ENCODE data around the gene URB1.

URB1 gene

GRCh38 chr21:32371913-32372314 is 20.9 kb downstream of the URB1 start:
- no peak for TF ChIP-seq REST (IDR thresholded peaks at IDR 0.05; ENCODE audit: insufficient read depth in 1 of 2, low read depth in 2 of 2, low read length in 2 of 2)
- TF ChIP-seq TAF1 (IDR thresholded peaks at IDR 0.05; ENCODE audit: borderline replicate concordance, insufficient read depth, low read length) = no peak
- TF ChIP-seq FOXP2 (optimal IDR thresholded peaks at IDR 0.05; ENCODE audit: borderline replicate concordance, extremely low read depth, extremely low read length, insufficient read depth) = peak; percentile 89

GRCh38 chr21:32370998-32371766 is 21.6 kb downstream of the URB1 start:
- no peak for TF ChIP-seq POLR2AphosphoS5 (IDR thresholded peaks at IDR 0.05; ENCODE audit: low read depth, low read length)

GRCh38 chr21:32368386-32368785 is 24.4 kb downstream of the URB1 start:
- no peak for TF ChIP-seq TAF1 (IDR thresholded peaks at IDR 0.05; ENCODE audit: borderline replicate concordance, insufficient read depth, low read length)
- no peak for TF ChIP-seq REST (IDR thresholded peaks at IDR 0.05; ENCODE audit: insufficient read depth in 1 of 2, low read depth in 2 of 2, low read length in 2 of 2)

GRCh38 chr21:32367158-32367557 is 25.7 kb downstream of the URB1 start:
- TF ChIP-seq TAF1 (IDR thresholded peaks at IDR 0.05; ENCODE audit: borderline replicate concordance, insufficient read depth, low read length) = no peak
- no peak for TF ChIP-seq FOXP2 (optimal IDR thresholded peaks at IDR 0.05; ENCODE audit: borderline replicate concordance, extremely low read depth, extremely low read length, insufficient read depth)
- no peak for TF ChIP-seq POLR2AphosphoS5 (IDR thresholded peaks at IDR 0.05; ENCODE audit: low read depth, low read length)

GRCh38 chr21:32366191-32366590 is 26.6 kb downstream of the URB1 start:
- TF ChIP-seq FOXP2 (optimal IDR thresholded peaks at IDR 0.05; ENCODE audit: borderline replicate concordance, extremely low read depth, extremely low read length, insufficient read depth) (no peak), POLR2AphosphoS5 (IDR thresholded peaks at IDR 0.05; ENCODE audit: low read depth, low read length) (no peak), TAF1 (IDR thresholded peaks at IDR 0.05; ENCODE audit: borderline replicate concordance, insufficient read depth, low read length) (no peak), SIN3A (IDR thresholded peaks at IDR 0.05; ENCODE audit: borderline replicate concordance, insufficient read depth, low read length) (no peak), REST (IDR thresholded peaks at IDR 0.05; ENCODE audit: insufficient read depth in 1 of 2, low read depth in 2 of 2, low read length in 2 of 2) (no peak)

GRCh38 chr21:32364796-32365195 is 28.0 kb downstream of the URB1 start:
- TF ChIP-seq REST (IDR thresholded peaks at IDR 0.05; ENCODE audit: insufficient read depth in 1 of 2, low read depth in 2 of 2, low read length in 2 of 2) = no peak
- TF ChIP-seq TAF1 (IDR thresholded peaks at IDR 0.05; ENCODE audit: borderline replicate concordance, insufficient read depth, low read length) = no peak
- TF ChIP-seq SIN3A (IDR thresholded peaks at IDR 0.05; ENCODE audit: borderline replicate concordance, insufficient read depth, low read length) = no peak
- no peak for TF ChIP-seq POLR2AphosphoS5 (IDR thresholded peaks at IDR 0.05; ENCODE audit: low read depth, low read length)
- no peak for TF ChIP-seq FOXP2 (optimal IDR thresholded peaks at IDR 0.05; ENCODE audit: borderline replicate concordance, extremely low read depth, extremely low read length, insufficient read depth)
